GM12878 (cell line): Measurements from ENCODE around the gene ZNF688. TPM values are rescaled to one million over a fixed set of nuclear protein-coding genes. Genes with fewer than 3 reads are reported as not detected.
A peak's percentile ranks its signal among the peaks of the same experiment; 100 is the strongest.

ENCODE experiments used
- ATF3 ChIP-seq: IDR thresholded peaks from 2 replicates; pipeline ENCODE4 v1.6.1; 2011; ENCODE audit warnings: low read depth, mild to moderate bottlenecking, low read length, moderate library complexity, borderline replicate concordance; ENCODE audit errors: extremely low read depth
- CBX5 ChIP-seq: sonication (generic); IDR thresholded peaks from 2 replicates; pipeline ENCODE4 v1.6.1; 2016; ENCODE audit warnings: low read depth, moderate library complexity, mild to moderate bottlenecking, inconsistent platforms
- CEBPB ChIP-seq, 2 experiments: fragments of 150-350 bp in 1 of 2; IDR thresholded peaks; 2 replicates each; pipeline ENCODE4 v1.6.1; 2012 to 2014; ENCODE audit warnings: low read depth in 2 of 2, low read length in 2 of 2, borderline replicate concordance in 1 of 2, inconsistent platforms in 1 of 2
- DPF2 ChIP-seq: fragments of 450-650 bp; IDR thresholded peaks from 2 replicates; pipeline ENCODE4 v1.6.1; 2017; ENCODE audit warnings: mild to moderate bottlenecking
- FOS ChIP-seq: IDR thresholded peaks from 3 replicates; pipeline ENCODE4 v1.6.1; 2011; ENCODE audit warnings: borderline replicate concordance; ENCODE audit not compliant: insufficient read length; ENCODE audit errors: extremely low read depth
- HDGF ChIP-seq: fragments of 450-650 bp; IDR thresholded peaks from 2 replicates; pipeline ENCODE4 v1.6.1; 2016; ENCODE audit warnings: antibody characterized with exemption
- KLF5 ChIP-seq: fragments of 450-650 bp; IDR thresholded peaks from 2 replicates; pipeline ENCODE4 v1.6.1; 2014; ENCODE audit warnings: mild to moderate bottlenecking; ENCODE audit not compliant: partially characterized antibody
- MYB ChIP-seq: fragments of 150-350 bp; IDR thresholded peaks from 2 replicates; pipeline ENCODE4 v1.6.1; 2014; ENCODE audit warnings: mild to moderate bottlenecking, low read depth, low read length, borderline replicate concordance
- NFXL1 ChIP-seq: fragments of 450-650 bp; IDR thresholded peaks from 2 replicates; pipeline ENCODE4 v1.6.1; 2017; ENCODE audit warnings: antibody characterized with exemption, mild to moderate bottlenecking, borderline replicate concordance
- NFYA ChIP-seq: IDR thresholded peaks from 2 replicates; pipeline ENCODE4 v1.6.1; 2011; ENCODE audit warnings: low read depth, mild to moderate bottlenecking, low read length, improper control_type of control experiment, borderline replicate concordance
- NR2C1 ChIP-seq: fragments of 450-650 bp; IDR thresholded peaks from 2 replicates; pipeline ENCODE4 v1.6.1; 2017; ENCODE audit warnings: antibody characterized with exemption, mild to moderate bottlenecking, moderate library complexity
- RAD21 ChIP-seq: IDR thresholded peaks from 2 replicates; pipeline ENCODE4 v1.6.1; 2011; ENCODE audit warnings: mild to moderate bottlenecking, low read depth, low read length, moderate library complexity; ENCODE audit not compliant: insufficient read depth
- RELB ChIP-seq: fragments of 450-650 bp; IDR thresholded peaks from 2 replicates; pipeline ENCODE4 v1.6.1; 2017; ENCODE audit warnings: low read depth, mild to moderate bottlenecking, moderate library complexity
- REST ChIP-seq: IDR thresholded peaks from 2 replicates; pipeline ENCODE4 v1.6.1; 2012; ENCODE audit warnings: mild to moderate bottlenecking, low read depth, low read length
- RUNX3 ChIP-seq: IDR thresholded peaks from 2 replicates; pipeline ENCODE4 v1.6.1; 2012; ENCODE audit warnings: low read length, inconsistent platforms
- SREBF1 ChIP-seq: IDR thresholded peaks from 2 replicates; pipeline ENCODE4 v1.6.1; 2012; ENCODE audit warnings: mild to moderate bottlenecking, low read length
- SREBF2 ChIP-seq: IDR thresholded peaks from 2 replicates; pipeline ENCODE4 v1.6.1; 2012; ENCODE audit warnings: mild to moderate bottlenecking, low read length
- STAT3 ChIP-seq: IDR thresholded peaks from 2 replicates; pipeline ENCODE4 v1.6.1; 2011; ENCODE audit warnings: low read depth, low read length, improper control_type of control experiment
- TARDBP ChIP-seq: IDR thresholded peaks from 2 replicates; pipeline ENCODE4 v1.6.1; 2016; ENCODE audit warnings: borderline replicate concordance
- TCF3 ChIP-seq: IDR thresholded peaks from 2 replicates; pipeline ENCODE4 v1.6.1; 2012; ENCODE audit warnings: low read depth, mild to moderate bottlenecking, low read length, borderline replicate concordance; ENCODE audit not compliant: insufficient read depth
- TCF7 ChIP-seq: IDR thresholded peaks from 2 replicates; pipeline ENCODE4 v1.6.1; 2014; ENCODE audit warnings: antibody characterized with exemption, borderline replicate concordance
- YY1 ChIP-seq: IDR thresholded peaks from 2 replicates; pipeline ENCODE4 v1.6.1; 2011; ENCODE audit warnings: low read depth, mild to moderate bottlenecking, low read length
- ZNF274 ChIP-seq: IDR thresholded peaks from one replicate; pipeline ENCODE4 v1.8.0; 2011; ENCODE audit not compliant: insufficient read length, insufficient read depth
- polyA plus RNA-seq, 11 experiments: library from polyadenylated mRNA; depleted of rRNA in 4 of 11; unstranded in 6 of 11; stranded (reverse) in 5 of 11; fragments of >200 nt; fragmentation: Nextera tagmentation in 4 of 11; fragmentation: Illumina TruSeq in 1 of 11; extraction: Ambion mirVana in 4 of 11; extraction: Trizol in 1 of 11; gene quantifications; 1 replicate in 1 of 11; 2 replicates in 10 of 11; pipeline versions ENCODE4 v1.2.1 to v1.2.3, GENCODE V29; 2011 to 2016; ENCODE audit warnings: inconsistent platforms in 2 of 11, missing spikeins in 2 of 11, low read depth in 1 of 11
- total RNA-seq, 4 experiments: library from RNA; depleted of rRNA in 3 of 4; stranded (reverse); fragments of >200 nt in 3 of 4; fragmentation: Illumina TruSeq in 1 of 4; extraction: Trizol in 1 of 4; gene quantifications; 2 replicates each; pipeline versions ENCODE4 v1.2.1 to v1.2.3, GENCODE V29; 2013 to 2021

ZNF688 gene
- total and polyA plus RNA-seq, 10 of the 15 experiments (the other 5 are each of a cell fraction or from before 2014, with no cell fraction given), result 0.14 to 17.4 (median 10.6) TPM

- no peak for TF ChIP-seq TCF3
- no peak for TF ChIP-seq STAT3
- no peak for TF ChIP-seq SREBF1
- 0 out of 2 replicates have a peak, but pooled peaks have one; percentile 28 for TF ChIP-seq CBX5
- peak; percentile 92 for TF ChIP-seq RELB
- TF ChIP-seq NFYA, result peak; percentile 50; the same call in 1 of the 2 replicates
- TF ChIP-seq TARDBP, result peak; percentile 89
- TF ChIP-seq KLF5, result no peak
- TF ChIP-seq FOS, result peak; percentile 45
- peak; percentile 74 for TF ChIP-seq DPF2
- no peak for TF ChIP-seq REST
- peak; percentile 76; the same call in 1 of the 2 replicates for TF ChIP-seq RUNX3
- no peak for TF ChIP-seq TCF7
- TF ChIP-seq MYB, result no peak
- no peak for TF ChIP-seq NFXL1
- peak; percentile 99 for TF ChIP-seq YY1
- TF ChIP-seq HDGF, result no peak
- peak; percentile 96 for TF ChIP-seq NR2C1
- TF ChIP-seq RAD21, result no peak
- no peak for TF ChIP-seq ATF3
- TF ChIP-seq ZNF274, result no peak
- TF ChIP-seq SREBF2, result no peak
- no peak for TF ChIP-seq CEBPB (IDR thresholded peaks at IDR 0.05; ENCODE audit: borderline replicate concordance in 1 of 2, low read depth in 2 of 2, low read length in 2 of 2)
Measured at GRCh38 chr16:30571445-30572322, at the start of gene ZNF688 (continued).
